LNCAP (cell line): ENCODE measurements around the gene SLC23A2.

Experiments
- TF ChIP-seq, protein P1 (sequence below): fragments of 450-650 bp; IDR thresholded peaks from 2 replicates; pipeline ENCODE4 v1.5.1; 2017; ENCODE audit warnings: mild to moderate bottlenecking

Gene SLC23A2

DNA sequence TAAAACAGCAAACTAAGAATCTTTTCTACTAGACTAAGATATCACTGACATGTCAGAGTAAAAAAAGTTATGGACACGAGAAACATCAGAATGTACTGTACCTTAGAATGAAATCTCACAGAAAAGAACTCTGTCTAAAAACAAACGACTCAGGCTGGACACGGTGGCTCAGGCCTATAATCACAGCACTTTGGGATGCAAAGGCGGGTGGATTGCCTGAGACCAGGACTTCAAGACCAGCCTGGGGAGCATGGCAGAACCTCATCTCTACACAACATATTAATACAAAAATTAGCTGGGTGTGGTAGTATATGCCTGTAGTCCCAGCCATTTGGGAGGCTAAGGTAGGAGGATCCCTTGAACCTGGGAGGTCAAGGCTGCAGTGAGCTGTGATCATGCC is 157.0 kb downstream of the SLC23A2 start:
- TF ChIP-seq, protein P1, sequence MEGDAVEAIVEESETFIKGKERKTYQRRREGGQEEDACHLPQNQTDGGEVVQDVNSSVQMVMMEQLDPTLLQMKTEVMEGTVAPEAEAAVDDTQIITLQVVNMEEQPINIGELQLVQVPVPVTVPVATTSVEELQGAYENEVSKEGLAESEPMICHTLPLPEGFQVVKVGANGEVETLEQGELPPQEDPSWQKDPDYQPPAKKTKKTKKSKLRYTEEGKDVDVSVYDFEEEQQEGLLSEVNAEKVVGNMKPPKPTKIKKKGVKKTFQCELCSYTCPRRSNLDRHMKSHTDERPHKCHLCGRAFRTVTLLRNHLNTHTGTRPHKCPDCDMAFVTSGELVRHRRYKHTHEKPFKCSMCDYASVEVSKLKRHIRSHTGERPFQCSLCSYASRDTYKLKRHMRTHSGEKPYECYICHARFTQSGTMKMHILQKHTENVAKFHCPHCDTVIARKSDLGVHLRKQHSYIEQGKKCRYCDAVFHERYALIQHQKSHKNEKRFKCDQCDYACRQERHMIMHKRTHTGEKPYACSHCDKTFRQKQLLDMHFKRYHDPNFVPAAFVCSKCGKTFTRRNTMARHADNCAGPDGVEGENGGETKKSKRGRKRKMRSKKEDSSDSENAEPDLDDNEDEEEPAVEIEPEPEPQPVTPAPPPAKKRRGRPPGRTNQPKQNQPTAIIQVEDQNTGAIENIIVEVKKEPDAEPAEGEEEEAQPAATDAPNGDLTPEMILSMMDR, result no peak

DNA sequence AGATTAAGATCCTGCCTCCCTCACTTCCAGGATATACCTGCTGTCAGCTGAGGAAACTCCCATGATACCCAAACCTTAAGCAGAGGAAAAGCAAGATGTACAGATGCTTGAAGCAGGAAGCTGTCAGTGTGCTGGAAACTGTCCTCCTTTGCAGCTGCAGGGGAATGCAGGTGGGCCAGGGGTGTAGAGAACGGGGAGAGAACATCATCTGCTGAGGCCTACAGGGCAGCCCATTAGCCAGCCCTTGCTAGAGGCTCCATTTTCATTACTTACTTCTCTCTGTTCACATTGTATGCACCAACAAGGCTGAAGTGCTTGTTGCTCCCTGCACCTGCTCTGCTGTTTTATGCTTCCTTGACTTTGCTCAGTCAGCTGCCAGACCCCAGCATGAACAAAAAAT is 160.5 kb downstream of the SLC23A2 start:
- TF ChIP-seq, protein P1, result no peak

- TF ChIP-seq, protein P1, result no peak
Observed at GRCh38 chr20:4838526-4838925, 162.8 kb downstream of the SLC23A2 start.

DNA sequence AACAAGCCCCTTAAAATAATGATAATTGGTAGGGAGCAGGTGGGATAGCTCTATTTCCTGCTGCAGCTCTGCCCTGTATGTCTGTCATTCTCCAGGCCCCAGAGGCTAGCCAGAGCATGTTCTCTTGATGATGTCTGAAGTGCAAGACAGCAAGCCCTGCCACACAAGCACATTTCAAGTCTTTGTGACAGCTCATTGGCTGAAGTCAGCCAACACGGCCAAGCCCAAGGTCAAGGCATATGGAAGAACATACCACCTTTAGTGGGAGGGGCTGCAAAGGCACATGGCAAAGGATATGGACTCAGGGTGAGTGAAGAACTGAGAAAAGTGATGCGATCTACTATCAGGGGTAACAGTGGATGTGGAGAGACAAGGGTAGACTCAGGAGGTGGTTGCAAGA is 163.6 kb downstream of the SLC23A2 start:
- TF ChIP-seq, protein P1, result no peak

DNA sequence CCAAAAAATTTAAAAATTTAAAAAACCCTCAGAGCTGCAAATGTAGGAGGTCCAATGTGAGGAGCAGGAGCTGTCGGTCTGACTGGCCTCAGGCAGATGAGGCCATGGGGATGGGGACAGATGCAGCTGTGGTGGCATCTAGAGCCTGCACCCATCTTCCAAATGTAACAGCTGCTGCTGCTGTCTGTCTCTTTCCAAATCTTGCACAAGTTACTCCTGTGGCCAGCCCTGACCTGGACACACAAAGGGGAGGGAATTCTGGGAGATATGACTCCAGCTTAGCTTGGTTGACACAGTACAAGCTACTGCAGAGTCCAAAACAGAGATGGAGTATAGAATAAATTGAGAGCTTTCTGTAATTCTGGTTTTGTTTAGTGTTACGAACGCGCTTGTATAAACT is 164.4 kb downstream of the SLC23A2 start:
- TF ChIP-seq, protein P1, result no peak

DNA sequence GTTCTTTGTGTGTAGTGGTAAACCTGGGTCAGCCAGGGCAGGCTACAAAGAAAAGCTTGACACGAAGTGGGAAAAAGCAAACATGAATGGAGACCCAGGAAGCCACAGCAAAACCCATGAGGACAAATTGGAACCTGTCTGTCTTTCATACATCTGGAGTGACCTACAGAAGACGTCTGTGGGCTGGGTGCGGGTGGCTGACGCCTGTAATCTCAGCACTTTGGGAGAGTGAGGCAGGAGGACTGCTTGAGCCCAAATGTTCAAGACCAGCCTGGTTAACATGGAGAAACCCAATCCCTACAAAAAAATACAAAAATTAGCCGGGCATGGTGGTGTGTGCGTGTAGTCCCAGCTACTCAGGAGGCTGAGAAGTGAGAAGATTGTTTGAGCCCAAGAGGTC is 164.8 kb downstream of the SLC23A2 start:
- TF ChIP-seq, protein P1, result no peak

DNA sequence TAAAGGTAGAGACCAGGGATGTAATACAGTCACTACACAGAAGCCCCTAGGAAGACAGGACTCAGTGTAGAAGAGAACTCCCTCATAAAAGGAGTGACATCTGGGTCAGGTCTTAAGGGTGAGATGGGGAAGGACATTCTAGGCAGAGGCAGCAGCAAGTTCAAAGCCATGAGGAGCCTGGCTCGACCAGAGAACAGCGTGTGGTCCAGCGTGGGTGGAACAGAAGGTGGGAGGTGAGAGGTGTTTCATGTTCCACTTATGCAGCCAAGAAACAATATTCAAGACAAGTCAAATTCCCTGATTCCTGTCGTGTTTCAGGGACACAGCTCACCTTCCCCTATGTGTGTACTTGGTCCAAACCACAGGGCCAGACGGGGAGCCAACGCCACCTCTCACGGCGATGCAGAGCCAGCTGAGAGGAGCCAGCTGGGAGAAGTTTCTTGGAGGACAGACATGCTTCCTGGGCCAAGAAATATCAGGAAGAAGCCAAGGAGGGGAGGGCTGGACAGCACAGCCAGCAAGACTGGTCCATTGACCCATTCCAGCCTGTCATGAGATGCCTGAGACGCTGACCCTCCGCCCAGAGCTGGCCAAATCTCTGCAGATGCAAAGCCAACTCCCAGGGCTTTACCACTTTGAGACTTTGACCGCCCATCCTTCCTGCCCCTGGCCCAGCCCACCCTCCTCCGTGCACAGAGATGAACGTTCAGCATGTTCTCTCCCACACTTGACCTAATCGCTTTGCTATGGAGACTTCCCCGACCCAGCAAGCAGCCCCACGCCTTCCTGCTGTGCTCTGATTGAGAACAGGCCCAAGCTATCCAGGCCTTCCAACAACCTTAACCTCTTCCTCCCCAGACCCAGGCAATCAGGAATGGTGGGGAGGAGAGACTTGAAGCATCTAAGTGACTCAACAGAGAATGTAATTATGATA is 165.8 kb downstream of the SLC23A2 start:
- TF ChIP-seq, protein P1, result no peak
